Measurements from ENCODE around the gene KCNG4.

Gene KCNG4

GRCh38 chr16:84182680-84183571 is 56.9 kb downstream of the KCNG4 start:
- DNase-seq (ENCODE audit: low spot score), result no peak

- DNase-seq (ENCODE audit: low spot score), result no peak
Observed at GRCh38 chr16:84182104-84182503, 57.7 kb downstream of the KCNG4 start.

- DNase-seq (ENCODE audit: low spot score), result no peak
Observed at GRCh38 chr16:84181144-84181915, 58.5 kb downstream of the KCNG4 start.

GRCh38 chr16:84180519-84181140 is 59.2 kb downstream of the KCNG4 start:
- no peak for DNase-seq (ENCODE audit: low spot score)

- DNase-seq (ENCODE audit: low spot score), result no peak
Observed at GRCh38 chr16:84179612-84180320, 60.0 kb downstream of the KCNG4 start.

GRCh38 chr16:84178892-84179611 is 60.8 kb downstream of the KCNG4 start:
- DNase-seq (ENCODE audit: low spot score), result no peak

- DNase-seq (ENCODE audit: low spot score), result no peak
Observed at GRCh38 chr16:84178146-84178765, 61.6 kb downstream of the KCNG4 start.

- DNase-seq (ENCODE audit: low spot score), result no peak
Observed at GRCh38 chr16:84177741-84178073, 62.1 kb downstream of the KCNG4 start.

- DNase-seq (ENCODE audit: low spot score), result no peak
Observed at GRCh38 chr16:84176192-84177053, 63.4 kb downstream of the KCNG4 start.

- peak; percentile 37 for DNase-seq (ENCODE audit: low spot score)
Observed at GRCh38 chr16:84175350-84176081, 64.3 kb downstream of the KCNG4 start.

GRCh38 chr16:84174396-84174795 is 65.4 kb downstream of the KCNG4 start:
- DNase-seq (ENCODE audit: low spot score), result no peak

GRCh38 chr16:84169765-84170310 is 70.0 kb downstream of the KCNG4 start:
- DNase-seq (ENCODE audit: low spot score), result no peak
